ENCODE results near the gene GTF2H1.

Gene GTF2H1

DNA sequence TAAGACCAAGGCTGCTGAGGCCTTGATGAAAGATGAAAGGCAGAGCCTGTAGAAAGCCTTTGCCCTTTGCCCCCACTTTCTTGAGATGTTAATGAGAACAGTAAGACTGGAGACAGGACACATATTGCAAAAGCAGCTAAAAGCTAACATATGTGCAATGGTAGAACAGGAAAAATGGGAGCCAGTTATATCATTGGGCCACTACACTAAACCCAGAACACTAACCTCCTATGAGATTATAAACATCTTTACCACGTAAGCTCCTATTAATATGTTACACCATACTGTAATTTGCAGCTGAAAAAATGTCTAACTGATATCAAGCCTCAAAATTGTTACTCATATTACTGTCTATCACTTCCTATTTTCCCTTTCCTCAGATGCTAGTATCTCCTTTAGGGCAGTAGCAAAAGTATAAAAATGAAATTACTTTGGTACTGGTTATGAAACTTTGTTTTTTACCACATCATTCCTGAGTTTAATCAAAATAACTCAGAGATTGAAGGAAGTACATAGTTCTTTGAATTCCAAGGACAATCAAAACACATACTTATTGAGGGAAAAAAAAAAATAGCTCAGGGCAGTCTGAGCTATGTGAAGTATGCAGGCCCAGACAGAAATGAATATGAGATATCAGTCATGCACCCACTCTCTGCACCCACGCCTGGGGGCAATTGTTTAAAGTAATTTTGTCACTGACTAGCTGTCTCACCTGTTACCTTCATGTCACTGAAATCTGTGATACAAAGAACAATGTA, 9.5 kb upstream of the GTF2H1 start:
- no peak for TF ChIP-seq KLF10 (tag by site-specific recombination; IDR thresholded peaks at IDR 0.05)
- TF ChIP-seq ZNF350 (tag by site-specific recombination; IDR thresholded peaks at IDR 0.05) = no peak
- TF ChIP-seq ZNF266 (tag by site-specific recombination; IDR thresholded peaks at IDR 0.05; ENCODE audit: low read depth) = no peak
- TF ChIP-seq ZNF292 (tag by site-specific recombination; IDR thresholded peaks at IDR 0.05; ENCODE audit: borderline replicate concordance, low read depth) = no peak
- no peak for TF ChIP-seq ZNF747 (tag by site-specific recombination; IDR thresholded peaks at IDR 0.05)
- no peak for TF ChIP-seq HOXA7 (CRISPR knock-in tag; IDR thresholded peaks at IDR 0.05; ENCODE audit: borderline replicate concordance)
- TF ChIP-seq ZNF2 (tag by site-specific recombination; IDR thresholded peaks at IDR 0.05) = no peak
- no peak for TF ChIP-seq PRDM1 (tag by site-specific recombination; IDR thresholded peaks at IDR 0.05)
- TF ChIP-seq ZNF274 (IDR thresholded peaks at IDR 0.05; ENCODE audit: low read length) = no peak
- TF ChIP-seq ZNF274 (tag by site-specific recombination; IDR thresholded peaks at IDR 0.05; ENCODE audit: borderline replicate concordance) = no peak
- no peak for TF ChIP-seq ZNF354C (tag by site-specific recombination; IDR thresholded peaks at IDR 0.05; ENCODE audit: borderline replicate concordance, low read depth)
- no peak for TF ChIP-seq ZNF664 (tag by site-specific recombination; IDR thresholded peaks at IDR 0.05)
- no peak for TF ChIP-seq ZNF560 (tag by site-specific recombination; IDR thresholded peaks at IDR 0.05; ENCODE audit: borderline replicate concordance)
- TF ChIP-seq MEIS1 (CRISPR knock-in tag; IDR thresholded peaks at IDR 0.05; ENCODE audit: borderline replicate concordance) = no peak
- TF ChIP-seq HOXD13 (CRISPR knock-in tag; IDR thresholded peaks at IDR 0.05; ENCODE audit: borderline replicate concordance) = no peak
- TF ChIP-seq ZNF704 (tag by site-specific recombination; IDR thresholded peaks at IDR 0.05) = no peak
- TF ChIP-seq, protein P1, sequence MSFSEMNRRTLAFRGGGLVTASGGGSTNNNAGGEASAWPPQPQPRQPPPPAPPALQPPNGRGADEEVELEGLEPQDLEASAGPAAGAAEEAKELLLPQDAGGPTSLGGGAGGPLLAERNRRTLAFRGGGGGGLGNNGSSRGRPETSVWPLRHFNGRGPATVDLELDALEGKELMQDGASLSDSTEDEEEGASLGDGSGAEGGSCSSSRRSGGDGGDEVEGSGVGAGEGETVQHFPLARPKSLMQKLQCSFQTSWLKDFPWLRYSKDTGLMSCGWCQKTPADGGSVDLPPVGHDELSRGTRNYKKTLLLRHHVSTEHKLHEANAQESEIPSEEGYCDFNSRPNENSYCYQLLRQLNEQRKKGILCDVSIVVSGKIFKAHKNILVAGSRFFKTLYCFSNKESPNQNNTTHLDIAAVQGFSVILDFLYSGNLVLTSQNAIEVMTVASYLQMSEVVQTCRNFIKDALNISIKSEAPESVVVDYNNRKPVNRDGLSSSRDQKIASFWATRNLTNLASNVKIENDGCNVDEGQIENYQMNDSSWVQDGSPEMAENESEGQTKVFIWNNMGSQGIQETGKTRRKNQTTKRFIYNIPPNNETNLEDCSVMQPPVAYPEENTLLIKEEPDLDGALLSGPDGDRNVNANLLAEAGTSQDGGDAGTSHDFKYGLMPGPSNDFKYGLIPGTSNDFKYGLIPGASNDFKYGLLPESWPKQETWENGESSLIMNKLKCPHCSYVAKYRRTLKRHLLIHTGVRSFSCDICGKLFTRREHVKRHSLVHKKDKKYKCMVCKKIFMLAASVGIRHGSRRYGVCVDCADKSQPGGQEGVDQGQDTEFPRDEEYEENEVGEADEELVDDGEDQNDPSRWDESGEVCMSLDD (tag by site-specific recombination; IDR thresholded peaks at IDR 0.05) = no peak
- no peak for TF ChIP-seq IKZF3 (tag by site-specific recombination; IDR thresholded peaks at IDR 0.05)
- TF ChIP-seq ZNF654 (tag by site-specific recombination; IDR thresholded peaks at IDR 0.05; ENCODE audit: low read depth) = no peak
- CTCF ChIA-PET = interaction anchor here (0.6 to 0.7 kb wide), 2 partner anchors 43 to 139 kb away, joined by 3 read pairs; no protein-coding TSS in a partner anchor

GRCh38 chr11:18313965-18314763, 8.2 kb upstream of the GTF2H1 start:
- Histone ChIP-seq H3K9me3 (ENCODE audit: control insufficient read depth, insufficient read depth, low read depth, low read length) (no peaks in the 10 kb centered on the region), H3K27ac (ENCODE audit: extremely low read depth, low read depth, low read length) (no peak overlapping the region), H3K4me3 (ENCODE audit: low read depth, low read length) (no peak overlapping the region), H3K4me1 (ENCODE audit: control insufficient read depth, insufficient read depth, low read length) (no peaks in the 10 kb centered on the region), H3K36me3 (ENCODE audit: control insufficient read depth in 2 of 2, insufficient read depth in 1 of 2, low read length in 2 of 2) (peaks cover 5 to 33% of the 10 kb centered on the region in 2 experiments; a peak in 2 of 3 replicates)
- ChIA-PET CTCF (interaction anchor here (0.7 to 2.0 kb wide), 2 partner anchors 70 to 138 kb away, joined by 3 to 8 read pairs; no protein-coding TSS in a partner anchor), POLR2A (interaction anchor here (0.6 to 2.0 kb wide), 3 partner anchors 7 to 80 kb away, joined by 3 to 8 read pairs (median 7); partner anchors contain the start of genes HPS5 and LDHA)
- TF ChIP-seq ZNF518A (tag by site-specific recombination; conservative IDR thresholded peaks at IDR 0.05; ENCODE audit: low read depth) = peak; percentile 54
- TF ChIP-seq ZNF426 (tag by site-specific recombination; IDR thresholded peaks at IDR 0.05) = peak; percentile 36
- no peak for TF ChIP-seq ZNF658 (tag by site-specific recombination; IDR thresholded peaks at IDR 0.05)

More for the DNA sequence above, 9.5 kb upstream of the GTF2H1 start:
- no peaks in the 10 kb centered on the region for H3K9me3 ChIP-seq (ENCODE audit: control insufficient read depth, insufficient read depth, low read depth, low read length)
- POLR2A ChIA-PET = interaction anchor here (1.4 to 2.0 kb wide), 2 partner anchors 9 to 82 kb away, joined by 7 to 8 read pairs; partner anchors contain the start of genes HPS5 and LDHA
- H3K4me1 ChIP-seq (ENCODE audit: control insufficient read depth, insufficient read depth, low read length) = no peaks in the 10 kb centered on the region
- H3K27ac ChIP-seq (ENCODE audit: extremely low read depth, low read depth, low read length) = no peak overlapping the region
- H3K4me3 ChIP-seq (ENCODE audit: low read depth, low read length) = no peak overlapping the region
- peaks cover 5 to 45% of the 10 kb centered on the region in 2 experiments; a peak in 2 of 3 replicates for H3K36me3 ChIP-seq (ENCODE audit: control insufficient read depth in 2 of 2, insufficient read depth in 1 of 2, low read length in 2 of 2)

All from HEK293 (cell line).